ENCODE results near the gene E4F1. TPM values are rescaled to one million over a fixed set of nuclear protein-coding genes. Genes with fewer than 3 reads are reported as not detected.
A peak's percentile ranks its signal among the peaks of the same experiment; 100 is the strongest.

The E4F1 gene, protein sequence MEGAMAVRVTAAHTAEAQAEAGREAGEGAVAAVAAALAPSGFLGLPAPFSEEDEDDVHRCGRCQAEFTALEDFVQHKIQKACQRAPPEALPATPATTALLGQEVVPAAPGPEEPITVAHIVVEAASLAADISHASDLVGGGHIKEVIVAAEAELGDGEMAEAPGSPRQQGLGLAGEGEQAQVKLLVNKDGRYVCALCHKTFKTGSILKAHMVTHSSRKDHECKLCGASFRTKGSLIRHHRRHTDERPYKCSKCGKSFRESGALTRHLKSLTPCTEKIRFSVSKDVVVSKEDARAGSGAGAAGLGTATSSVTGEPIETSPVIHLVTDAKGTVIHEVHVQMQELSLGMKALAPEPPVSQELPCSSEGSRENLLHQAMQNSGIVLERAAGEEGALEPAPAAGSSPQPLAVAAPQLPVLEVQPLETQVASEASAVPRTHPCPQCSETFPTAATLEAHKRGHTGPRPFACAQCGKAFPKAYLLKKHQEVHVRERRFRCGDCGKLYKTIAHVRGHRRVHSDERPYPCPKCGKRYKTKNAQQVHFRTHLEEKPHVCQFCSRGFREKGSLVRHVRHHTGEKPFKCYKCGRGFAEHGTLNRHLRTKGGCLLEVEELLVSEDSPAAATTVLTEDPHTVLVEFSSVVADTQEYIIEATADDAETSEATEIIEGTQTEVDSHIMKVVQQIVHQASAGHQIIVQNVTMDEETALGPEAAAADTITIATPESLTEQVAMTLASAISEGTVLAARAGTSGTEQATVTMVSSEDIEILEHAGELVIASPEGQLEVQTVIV
- polyA plus RNA-seq (2012; ENCODE audit: insufficient read depth, insufficient read length) = 27.3 TPM

DNA sequence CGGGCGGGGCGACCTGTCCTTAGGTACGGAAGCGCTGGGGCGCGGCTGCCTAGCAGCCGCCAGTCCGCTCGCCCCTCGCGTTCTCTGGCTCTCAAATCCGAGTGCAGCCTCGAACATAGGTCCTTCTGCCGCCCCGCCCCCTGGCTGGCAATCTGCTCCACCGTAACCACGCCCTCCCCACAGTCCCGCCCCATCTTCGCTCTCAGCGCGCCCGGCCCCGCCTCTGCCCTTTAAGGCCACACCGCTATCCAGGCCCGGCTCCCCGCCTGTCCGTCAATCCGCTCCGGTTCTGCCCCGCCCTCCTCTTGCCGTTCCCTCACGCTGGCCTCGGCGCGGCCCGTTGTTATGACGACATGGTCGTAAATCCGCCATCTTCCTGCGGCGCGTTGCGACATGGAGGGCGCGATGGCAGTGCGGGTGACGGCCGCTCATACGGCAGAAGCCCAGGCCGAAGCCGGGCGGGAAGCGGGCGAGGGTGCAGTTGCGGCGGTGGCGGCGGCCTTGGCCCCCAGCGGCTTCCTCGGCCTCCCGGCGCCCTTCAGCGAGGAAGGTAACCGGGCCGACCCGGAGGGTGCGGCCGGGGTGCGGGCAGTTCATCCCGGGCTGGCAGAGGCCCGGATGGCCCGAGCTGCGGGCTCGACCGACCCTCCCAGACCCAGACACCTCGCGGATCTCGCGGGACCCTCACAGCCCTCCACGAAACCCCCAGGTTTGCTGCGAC, at the start of gene E4F1:
TSS of gene E4F1 (plus strand) at position 371 of the 721 bp plus-strand sequence. CDS start at position 394, 23 bp downstream.
- peak; percentile 99 for DNase-seq (ENCODE audit: low read depth, low spot score)

DNA sequence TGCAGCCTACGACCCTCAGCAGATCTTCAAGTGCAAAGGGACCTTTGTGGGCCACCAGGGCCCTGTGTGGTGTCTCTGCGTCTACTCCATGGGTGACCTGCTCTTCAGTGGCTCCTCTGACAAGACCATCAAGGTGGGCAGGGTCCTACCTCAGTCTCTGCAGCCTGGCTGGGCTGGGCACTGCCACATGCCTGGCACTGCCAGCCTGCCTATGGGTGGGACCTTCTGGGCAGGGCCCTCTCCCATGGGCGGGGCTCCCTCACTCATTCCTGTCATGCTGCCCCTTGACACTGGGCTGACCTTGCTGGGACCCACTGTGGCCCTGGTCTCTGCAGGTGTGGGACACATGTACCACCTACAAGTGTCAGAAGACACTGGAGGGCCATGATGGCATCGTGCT, 49.5 kb upstream of the E4F1 start:
- no peak for DNase-seq (ENCODE audit: low read depth, low spot score)
- H3K4me3 ChIP-seq (ENCODE audit: low read length) = no peak overlapping the region

More for the DNA sequence above, at the start of gene E4F1:
- peak within 1 kb of the TSS; percentile 89 for H3K4me3 ChIP-seq (ENCODE audit: low read length)

DNA sequence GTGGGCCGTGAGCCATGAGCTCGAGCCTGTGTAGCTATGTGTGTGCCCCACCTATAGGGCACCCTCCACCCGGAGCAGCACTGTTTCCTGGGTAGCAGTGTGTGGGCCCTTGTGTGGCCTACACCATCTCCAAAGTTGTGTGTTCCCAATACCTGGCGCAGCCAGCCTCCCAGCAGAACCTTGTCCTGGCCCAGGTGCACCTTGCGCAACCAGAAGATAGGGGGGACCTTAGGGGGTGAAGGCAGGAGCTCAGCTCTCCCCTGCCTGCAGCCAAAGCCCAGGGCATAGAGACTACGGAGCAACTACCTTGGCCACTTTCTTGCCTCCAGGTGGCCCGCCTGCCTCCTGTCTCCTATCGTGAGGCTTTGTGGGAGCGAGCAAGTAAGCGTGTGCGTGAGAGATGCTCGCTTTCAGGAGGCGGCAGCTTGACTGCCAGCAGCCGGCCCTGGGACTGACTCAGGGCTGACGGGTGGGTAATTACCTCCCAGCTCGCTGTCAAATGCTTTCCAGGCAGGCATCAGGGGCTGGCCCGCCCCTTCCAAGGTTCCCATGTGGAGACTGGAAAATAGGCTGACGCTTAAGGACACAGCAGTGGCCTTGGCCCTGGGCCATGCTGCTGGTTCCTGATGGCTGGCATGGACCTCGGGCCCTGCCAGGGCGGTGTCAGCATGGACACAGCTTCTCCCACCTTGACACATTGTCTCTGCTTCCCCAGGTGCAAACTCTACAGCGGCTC, 48.8 kb upstream of the E4F1 start:
- no peak overlapping the region for H3K4me3 ChIP-seq (ENCODE audit: low read length)
- DNase-seq (ENCODE audit: low read depth, low spot score) = no peak

DNA sequence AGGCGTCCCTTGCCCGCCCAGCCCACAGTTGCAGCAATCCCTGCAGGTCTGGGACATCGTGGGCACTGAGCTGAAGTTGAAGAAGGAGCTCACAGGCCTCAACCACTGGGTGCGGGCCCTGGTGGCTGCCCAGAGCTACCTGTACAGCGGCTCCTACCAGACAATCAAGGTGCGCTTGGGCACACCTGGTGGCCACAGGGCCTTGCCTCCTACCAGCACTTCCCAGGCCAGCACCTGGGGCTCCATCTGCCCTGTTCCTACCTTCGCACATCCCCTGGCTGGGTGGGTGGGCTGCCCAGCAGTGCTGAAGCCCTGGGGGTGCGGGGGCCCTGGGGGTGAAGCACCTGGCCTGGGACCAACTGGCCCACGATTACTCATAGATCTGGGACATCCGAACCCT, 47.9 kb upstream of the E4F1 start:
- no peak overlapping the region for H3K4me3 ChIP-seq (ENCODE audit: low read length)
- DNase-seq (ENCODE audit: low read depth, low spot score) = no peak

DNA sequence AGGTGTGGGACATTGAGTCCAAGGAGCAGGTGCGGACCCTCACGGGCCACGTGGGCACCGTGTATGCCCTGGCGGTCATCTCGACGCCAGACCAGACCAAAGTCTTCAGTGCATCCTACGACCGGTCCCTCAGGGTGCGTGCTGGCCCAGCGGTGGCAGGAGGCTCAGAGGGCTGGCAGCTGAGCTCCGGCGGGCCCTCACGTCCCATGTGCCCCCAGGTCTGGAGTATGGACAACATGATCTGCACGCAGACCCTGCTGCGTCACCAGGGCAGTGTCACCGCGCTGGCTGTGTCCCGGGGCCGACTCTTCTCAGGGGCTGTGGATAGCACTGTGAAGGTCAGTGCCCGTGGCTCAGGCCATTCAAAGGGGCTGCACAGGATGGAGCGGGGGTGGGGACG, 47.3 kb upstream of the E4F1 start:
- no peak for DNase-seq (ENCODE audit: low read depth, low spot score)
- no peak overlapping the region for H3K4me3 ChIP-seq (ENCODE audit: low read length)

DNA sequence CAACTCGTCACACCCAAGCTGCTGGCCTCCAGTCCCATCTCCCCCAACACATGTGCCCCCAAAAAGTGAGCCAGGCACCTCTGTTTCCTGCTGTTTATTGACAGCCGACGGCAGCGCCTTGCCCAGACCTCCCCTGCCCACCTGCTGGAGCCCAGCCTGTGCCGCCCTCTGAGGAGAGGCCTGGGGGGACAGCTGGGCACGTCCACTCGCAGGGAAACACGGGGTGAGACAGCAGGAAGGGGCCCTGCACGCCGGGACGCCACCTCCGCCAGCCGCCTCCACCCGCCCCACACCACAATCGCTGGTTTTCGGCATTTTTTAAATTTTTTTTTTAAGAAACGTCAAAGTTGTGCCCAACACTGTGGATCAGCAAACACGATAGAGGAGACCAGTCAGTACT, 46.3 kb upstream of the E4F1 start:
- no peak for DNase-seq (ENCODE audit: low read depth, low spot score)
- no peak overlapping the region for H3K4me3 ChIP-seq (ENCODE audit: low read length)

DNA sequence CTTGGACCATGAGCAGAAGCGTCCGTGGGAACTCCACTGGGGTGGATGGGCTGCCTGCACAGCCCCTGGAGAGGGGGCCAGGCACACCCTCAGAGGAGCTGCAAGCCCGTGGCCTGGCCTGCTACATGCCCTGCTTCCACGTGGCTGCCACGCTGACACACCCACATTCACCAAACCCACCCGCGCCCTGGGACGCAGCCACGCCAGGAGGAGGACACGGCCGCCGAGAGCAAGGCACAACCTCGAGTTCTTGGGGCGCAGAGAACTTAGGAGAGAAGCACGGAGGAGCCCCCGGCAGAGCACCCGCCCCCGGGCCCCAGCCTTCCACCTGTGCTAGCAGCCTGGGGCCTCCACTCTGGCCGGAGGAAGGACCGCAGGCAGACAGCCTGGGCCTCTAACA, 45.8 kb upstream of the E4F1 start:
- H3K4me3 ChIP-seq (ENCODE audit: low read length) = no peak overlapping the region
- DNase-seq (ENCODE audit: low read depth, low spot score) = no peak

DNA sequence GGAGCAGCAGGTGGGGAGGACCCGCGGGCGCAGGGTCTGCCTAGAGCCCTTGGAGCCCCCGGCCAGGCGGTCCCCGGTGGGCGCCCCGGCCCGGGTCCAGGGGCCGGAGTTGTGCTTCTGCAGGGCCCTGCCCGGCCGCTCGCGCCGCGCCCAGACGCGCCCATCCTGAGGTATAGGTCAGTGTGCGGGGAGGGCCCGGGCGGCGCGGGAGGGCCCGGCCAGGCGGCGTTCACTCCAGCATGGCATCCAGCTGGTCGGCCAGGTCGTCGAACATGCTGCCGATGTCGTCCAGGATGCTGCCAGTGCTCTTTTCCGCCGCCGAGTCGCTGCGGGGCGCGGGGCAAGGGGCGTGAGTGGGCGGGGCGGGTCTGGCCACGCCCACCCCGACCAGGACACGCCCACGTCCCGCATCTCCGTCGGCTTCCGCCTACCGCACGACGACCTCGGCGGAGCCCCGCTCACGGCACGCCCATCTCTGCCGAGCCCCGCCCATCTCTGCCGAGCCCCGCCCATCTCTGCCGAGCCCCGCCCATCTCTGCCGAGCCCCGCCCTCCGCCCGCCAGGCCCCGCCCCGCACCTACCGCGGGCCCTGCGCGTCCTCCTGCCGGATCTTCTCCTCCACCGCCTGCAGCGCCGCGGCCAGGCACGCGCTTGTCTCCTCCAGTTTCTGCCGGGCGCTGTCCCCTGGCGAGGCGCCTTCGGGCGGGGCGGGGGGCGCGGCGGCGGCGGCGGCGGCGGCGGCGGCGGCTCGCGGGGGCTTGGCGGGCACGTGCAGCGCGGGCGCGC, 44.9 kb upstream of the E4F1 start:
- H3K4me3 ChIP-seq (ENCODE audit: low read length) = no peak overlapping the region
- no peak for DNase-seq (ENCODE audit: low read depth, low spot score)

DNA sequence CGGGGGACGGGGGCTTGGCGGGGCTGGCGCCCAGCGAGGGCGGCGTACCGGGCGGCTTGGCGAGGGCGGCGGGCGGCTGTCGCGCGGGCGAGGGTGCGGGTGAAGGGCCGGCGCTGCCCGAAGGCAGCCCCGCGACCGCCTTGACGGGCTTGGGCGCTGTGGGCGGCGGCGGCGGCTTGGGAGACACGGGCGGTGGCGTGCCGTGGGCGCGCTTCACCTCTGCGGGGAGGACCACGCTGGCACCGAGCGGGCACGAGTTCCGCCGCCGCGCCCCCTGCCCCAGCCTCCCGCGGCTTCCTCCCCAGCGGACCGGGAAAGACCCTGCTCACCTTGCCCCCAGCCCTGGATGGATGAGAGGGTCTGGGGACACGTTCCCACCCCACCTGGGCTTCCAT, 44.3 kb upstream of the E4F1 start:
- H3K4me3 ChIP-seq (ENCODE audit: low read length) = no peak overlapping the region
- DNase-seq (ENCODE audit: low read depth, low spot score) = no peak

DNA sequence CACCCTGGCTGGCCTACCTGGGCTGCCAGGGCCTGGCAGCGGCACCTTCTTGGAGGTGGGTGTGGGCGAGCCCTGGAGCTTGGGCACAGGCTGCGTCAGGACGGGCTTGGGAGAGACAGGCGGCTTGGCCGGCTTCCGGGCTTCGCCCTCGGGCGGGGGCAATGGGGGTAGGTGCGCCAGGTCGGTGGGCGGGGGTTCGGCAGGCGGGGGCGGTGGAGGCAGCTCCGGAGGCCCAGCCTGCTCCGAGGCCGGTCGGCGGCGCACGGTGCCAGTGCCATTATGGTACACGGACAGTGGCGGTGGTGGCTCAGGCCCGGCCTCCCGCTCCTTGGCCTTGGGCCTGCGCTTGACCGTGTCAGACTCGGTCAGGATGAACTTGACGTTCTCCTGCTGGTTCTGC, 43.8 kb upstream of the E4F1 start:
- H3K4me3 ChIP-seq (ENCODE audit: low read length) = no peak overlapping the region
- DNase-seq (ENCODE audit: low read depth, low spot score) = no peak

DNA sequence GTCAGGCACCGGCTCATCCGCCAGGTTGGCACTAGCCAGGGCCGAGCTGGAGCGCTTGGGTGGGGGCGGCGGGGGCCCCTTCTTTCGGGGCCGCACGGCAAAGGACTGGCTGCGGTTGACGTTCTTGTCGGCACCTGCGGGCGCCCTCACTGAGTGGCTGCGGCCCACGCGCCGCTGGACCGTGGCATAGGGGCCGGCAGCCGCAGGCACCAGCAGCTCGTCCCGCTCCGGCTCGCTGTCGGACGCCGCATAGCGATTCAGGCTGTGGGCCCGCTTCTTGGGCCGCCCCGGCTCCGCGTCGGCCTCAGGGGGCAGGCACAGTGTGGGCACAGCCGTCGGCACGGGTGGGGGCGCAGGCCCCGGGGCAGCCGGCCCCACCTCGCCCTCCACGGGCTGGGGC, 42.9 kb upstream of the E4F1 start:
- H3K4me3 ChIP-seq (ENCODE audit: low read length) = no peak overlapping the region
- DNase-seq (ENCODE audit: low read depth, low spot score) = no peak

DNA sequence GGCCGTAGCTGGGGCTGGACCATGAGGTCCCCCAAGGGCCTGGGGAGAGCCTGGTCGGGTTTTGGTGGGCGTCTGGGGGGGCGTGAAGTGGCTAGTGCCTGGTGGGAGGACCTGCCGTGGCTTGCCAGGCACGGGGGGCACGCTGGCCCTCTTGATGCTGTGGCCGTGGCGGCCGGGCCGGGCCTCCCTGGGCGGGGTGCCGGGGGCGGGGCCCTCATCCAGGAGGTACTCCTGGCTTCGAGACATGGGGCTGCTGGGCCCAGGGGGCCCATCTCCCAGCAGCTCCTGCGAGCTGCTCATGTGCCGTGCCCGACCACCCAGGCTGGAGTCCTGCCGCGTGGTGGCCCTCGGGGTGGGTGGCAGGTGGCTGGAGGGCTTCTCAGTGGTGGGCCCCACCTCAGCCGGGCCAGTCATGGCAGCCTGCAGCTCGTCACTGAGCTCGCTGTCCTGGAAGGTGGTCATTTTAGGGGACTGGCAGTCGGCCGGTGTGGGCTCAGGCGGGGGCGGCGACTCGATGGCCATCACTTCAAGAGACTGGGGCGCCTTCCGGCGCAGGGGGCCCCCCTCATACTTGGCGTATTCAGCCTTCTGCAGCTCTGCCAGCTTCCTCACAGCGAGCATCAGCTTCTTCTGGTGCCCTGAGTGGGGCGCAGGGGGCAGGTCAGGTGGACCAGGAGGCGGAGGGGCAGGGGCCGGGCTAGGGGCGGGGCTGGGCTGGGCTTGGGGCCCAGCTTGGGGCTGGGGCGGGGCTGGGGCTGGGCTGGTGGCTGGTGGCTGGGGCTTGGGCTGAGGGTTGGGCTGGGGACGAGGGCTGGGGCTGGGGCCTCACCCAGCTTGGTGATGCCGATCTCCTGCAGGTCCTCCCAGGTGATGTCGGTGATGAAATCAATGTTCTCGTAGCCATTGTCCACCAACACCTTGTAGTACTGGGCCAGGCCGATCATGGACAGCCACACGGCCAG, 42.1 kb upstream of the E4F1 start:
- DNase-seq (ENCODE audit: low read depth, low spot score) = no peak
- H3K4me3 ChIP-seq (ENCODE audit: low read length) = no peak overlapping the region

DNA sequence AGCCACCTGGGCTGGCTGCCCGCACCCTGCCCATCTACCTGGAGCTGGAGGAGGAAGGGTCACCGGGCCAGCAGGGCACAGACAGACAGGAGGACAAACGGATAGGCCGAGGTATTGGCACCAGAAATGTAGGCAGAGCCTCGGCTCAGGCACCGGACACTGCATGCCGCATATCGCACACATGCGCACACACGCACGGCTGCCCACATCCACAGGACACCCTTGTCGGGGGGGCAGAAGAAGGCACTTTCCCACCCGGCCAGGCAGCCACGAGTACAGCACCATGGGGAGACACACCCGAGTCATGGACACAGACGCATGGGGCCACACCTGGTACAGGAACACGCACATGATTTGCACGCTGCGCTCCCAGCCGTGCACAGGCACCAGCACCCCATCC, 41.4 kb upstream of the E4F1 start:
- no peak overlapping the region for H3K4me3 ChIP-seq (ENCODE audit: low read length)
- no peak for DNase-seq (ENCODE audit: low read depth, low spot score)

DNA sequence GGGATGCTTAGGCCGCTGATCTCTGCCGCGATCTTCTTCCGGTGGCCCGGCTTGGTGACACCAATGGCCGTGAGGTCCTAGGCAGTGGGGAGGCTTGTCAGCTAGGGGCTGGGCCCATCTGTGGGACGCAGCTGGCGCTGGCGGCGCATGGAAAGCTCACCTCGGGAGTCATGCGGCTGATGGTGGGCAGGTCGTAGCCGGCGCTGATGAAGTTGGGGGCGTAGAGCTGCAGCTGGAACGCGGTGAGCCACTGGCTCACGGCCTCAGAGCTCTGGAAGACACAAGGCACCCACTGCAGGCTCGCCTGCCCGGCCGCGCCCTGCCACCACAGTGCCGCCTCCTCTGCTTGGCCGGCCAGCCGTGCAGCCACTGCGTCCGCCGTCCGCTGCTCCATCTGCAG, 39.7 kb upstream of the E4F1 start:
- no peak for DNase-seq (ENCODE audit: low read depth, low spot score)
- H3K4me3 ChIP-seq (ENCODE audit: low read length) = no peak overlapping the region

DNA sequence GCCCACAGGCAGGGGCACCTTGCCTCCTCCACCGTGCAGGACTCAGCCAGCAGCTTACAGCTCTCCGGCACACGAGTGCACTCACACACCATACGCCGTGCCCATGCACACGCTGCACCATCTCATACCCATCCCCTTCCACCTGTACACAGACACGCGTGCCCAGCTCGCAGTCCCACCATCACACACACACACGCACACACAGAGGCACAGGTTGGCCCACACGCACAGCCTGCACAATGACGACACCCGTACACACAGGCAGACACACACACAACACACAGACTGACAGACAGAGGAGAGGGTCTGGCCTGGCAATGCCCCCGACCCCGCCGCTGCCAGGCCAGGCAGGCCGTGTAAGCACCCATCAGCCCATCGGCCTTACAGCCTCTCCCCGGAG, 39.0 kb upstream of the E4F1 start:
- no peak overlapping the region for H3K4me3 ChIP-seq (ENCODE audit: low read length)
- DNase-seq (ENCODE audit: low read depth, low spot score) = no peak

DNA sequence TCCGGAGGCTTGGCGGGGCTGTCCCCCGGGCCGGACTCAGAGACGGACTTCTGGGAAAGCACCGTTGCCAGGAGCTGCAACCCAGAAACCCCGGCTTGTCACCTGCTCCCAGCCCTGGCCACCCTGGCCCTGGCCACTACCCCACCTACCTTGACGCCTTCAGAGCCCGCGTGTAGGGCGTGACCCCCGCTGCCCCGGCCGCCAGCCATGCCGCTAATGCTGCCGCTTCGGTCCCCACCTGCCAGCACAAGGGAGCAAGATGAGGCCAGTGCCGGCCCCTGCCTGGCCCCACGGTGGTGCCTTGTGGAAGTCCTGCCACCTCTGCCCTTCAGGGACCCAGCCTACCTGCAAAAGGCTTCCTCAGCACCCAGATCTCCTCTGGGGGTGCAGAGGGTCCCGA, 38.4 kb upstream of the E4F1 start:
- no peak overlapping the region for H3K4me3 ChIP-seq (ENCODE audit: low read length)
- no peak for DNase-seq (ENCODE audit: low read depth, low spot score)

DNA sequence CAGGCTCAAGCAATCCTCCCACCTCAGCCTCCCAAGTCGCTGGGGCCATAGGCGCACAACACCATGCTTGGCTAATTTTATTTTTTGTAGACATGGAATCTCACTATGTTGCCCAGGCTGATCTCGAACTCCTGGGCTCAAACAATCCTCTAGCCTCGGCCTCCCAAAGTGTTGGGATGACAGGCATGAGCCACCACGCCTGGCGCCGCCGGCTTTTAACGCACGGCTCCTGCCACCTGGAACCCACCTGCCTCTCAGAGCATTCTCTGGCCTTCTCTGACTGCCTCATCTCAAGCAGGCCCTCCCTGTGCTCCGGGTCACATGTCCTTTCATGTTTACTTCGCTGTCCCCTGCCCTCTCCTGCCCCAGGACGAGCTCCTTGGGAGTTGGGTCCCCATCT, 37.3 kb upstream of the E4F1 start:
- H3K4me3 ChIP-seq (ENCODE audit: low read length) = no peak overlapping the region
- no peak for DNase-seq (ENCODE audit: low read depth, low spot score)

Measured in Jurkat, Clone E6-1 (cell line).